ENCODE results near the gene POGLUT2.

DNA sequence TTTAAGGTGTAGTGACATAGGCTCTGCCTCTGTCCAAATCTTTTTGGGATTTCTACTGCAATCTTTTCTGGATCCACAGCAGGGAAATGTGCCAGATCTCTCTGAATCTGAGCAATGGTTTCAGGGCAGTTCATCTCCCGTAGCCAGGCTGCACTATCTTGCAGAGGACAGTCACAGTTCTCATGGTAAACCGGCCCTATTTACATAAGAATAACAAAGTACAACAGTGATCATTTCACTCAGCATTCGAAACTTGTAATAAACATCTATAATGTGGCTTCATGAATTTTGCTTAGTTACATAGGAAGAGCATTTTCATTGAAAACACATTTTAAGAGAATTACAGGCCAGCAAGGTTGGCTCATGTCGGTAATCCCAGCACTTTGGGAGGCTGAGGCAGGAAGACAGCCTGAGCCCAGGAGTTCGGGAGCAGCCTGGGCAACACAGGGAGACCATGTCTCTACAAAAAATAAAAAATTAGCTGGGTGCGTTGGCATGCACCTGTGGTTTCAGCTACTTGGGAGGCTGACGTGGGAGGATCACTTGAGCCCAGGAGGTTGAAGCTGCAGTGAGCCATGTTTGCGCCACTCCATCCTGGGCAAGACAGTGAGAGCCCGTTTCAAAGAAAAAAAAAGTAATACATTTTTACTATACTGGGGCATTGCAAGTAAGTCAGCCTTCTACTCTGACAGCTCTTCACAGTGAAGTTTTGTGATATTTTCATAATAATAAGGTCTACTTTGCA lies 5.0 kb downstream of the POGLUT2 start:
- TF ChIP-seq, protein P1, sequence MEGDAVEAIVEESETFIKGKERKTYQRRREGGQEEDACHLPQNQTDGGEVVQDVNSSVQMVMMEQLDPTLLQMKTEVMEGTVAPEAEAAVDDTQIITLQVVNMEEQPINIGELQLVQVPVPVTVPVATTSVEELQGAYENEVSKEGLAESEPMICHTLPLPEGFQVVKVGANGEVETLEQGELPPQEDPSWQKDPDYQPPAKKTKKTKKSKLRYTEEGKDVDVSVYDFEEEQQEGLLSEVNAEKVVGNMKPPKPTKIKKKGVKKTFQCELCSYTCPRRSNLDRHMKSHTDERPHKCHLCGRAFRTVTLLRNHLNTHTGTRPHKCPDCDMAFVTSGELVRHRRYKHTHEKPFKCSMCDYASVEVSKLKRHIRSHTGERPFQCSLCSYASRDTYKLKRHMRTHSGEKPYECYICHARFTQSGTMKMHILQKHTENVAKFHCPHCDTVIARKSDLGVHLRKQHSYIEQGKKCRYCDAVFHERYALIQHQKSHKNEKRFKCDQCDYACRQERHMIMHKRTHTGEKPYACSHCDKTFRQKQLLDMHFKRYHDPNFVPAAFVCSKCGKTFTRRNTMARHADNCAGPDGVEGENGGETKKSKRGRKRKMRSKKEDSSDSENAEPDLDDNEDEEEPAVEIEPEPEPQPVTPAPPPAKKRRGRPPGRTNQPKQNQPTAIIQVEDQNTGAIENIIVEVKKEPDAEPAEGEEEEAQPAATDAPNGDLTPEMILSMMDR (IDR thresholded peaks at IDR 0.05): no peak
- no peak for TF ChIP-seq POLR2A (IDR thresholded peaks at IDR 0.05)
